ENCODE data around the gene TPRKB. TPM values are rescaled to one million over a fixed set of nuclear protein-coding genes. Genes with fewer than 3 reads are reported as not detected.
"Not testable (repeated sequence)": the region's sequence is repeated elsewhere in the genome, so short reads cannot be mapped to it uniquely, and the experiment has no call there.

TPRKB gene
- polyA plus RNA-seq, 3 donors, result 64.8 to 68.1 (median 67.2) TPM

DNA sequence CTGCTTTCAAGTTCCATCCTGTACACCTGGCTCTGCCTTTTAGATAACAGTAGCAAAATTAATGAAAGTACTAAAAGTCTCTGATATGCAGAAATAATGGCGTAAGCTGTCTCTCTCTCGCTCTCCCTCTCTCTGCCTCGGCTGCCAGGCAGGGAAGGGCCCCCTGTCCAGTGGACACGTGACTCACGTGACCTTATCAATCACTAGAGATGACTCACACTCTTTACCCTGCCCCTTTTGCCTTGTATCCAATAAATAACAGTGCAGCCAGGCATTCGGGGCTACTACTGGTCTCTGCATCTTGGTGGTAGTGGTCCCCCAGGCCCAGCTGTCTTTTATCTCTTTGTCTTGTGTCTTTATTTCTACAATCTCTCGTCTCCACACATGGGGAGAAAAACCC, 17.2 kb upstream of the TPRKB start:
- DNase-seq, result not testable (repeated sequence)

- DNase-seq, result no peak
These were observed 12.2 kb upstream of the TPRKB start for GRCh38 chr2:73749314-73749713.

DNA sequence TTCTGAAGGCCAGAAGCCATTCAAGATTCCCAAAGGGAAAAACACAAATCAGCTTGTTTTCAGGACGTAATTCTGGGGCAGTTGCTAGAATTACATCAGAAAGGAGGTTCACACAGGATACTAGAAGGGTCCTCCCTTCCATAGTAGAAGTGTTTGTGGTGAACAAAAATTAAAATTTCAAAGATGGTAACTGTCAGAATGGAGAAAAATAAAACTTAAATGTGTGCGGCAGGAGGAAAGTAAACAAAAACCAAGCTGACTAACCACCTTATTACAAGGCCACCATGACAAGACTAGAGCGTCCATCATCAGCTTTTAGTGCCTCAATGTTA, 9.7 kb upstream of the TPRKB start:
- DNase-seq, result no peak

DNA sequence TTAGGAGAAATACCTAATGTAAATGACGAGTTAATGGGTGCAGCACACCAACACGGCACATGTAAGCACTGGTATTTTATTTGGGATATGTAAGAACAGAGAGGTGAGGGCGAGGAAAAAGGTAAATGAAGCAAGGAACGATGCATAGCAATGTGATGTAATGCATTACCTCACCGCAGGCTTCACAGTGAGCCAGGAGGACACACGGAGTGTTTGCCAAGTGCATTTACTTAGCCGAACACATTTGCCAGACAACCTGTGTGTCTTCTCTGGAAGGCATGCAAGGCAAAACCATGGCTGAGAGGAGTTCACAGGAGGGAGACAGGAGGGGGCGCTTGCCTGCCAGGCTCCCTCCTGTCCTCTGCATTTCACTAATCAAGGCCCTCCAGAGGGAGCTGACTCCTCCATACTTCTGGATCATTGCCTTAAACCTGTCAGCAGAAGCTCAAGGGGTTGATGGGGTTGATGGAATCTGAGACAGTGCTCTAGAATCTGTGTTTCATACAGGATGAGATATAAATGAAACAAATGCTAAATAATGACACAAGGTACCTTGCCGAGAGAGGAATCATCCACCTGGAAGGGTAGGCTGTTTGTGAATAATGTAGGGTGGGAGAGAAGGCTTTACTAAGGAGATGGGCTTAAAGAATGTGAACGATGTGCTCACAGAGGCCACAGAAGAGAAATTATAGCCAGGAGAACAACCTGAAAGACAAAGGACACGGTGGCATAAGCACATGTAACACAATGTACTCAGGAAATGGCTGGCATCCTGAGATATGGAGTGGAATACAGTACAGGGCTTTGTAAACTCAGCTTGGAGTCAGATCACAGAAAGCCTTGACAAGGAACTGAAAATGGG, 9.1 kb upstream of the TPRKB start:
- no peak for DNase-seq

- no peak for DNase-seq
These were observed 3.6 kb upstream of the TPRKB start for GRCh38 chr2:73740767-73741166.

DNA sequence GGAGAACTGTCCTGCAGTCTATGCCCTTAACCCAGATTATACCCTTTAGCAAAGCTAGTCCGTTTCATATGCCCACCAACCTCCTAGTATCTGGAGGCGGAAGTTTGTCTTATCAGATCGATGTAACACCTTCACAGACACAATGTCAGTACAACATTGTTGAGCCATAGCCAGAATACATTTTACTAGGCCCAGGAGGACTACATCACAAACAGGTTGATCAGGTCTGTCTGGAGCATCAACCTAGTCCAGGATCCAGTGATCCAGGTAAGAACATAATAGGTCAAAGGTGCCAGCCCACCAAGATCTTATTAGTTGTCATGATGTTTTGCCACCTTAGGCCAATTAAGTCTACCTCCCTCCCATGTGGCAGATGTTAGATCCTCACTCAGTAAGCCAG, 2.0 kb upstream of the TPRKB start:
- no peak for DNase-seq

- DNase-seq, result no peak
These were observed 767 bp downstream of the TPRKB start for GRCh38 chr2:73736378-73736777.

- DNase-seq, result no peak
These were observed 6.3 kb downstream of the TPRKB start for GRCh38 chr2:73730810-73731209.

DNA sequence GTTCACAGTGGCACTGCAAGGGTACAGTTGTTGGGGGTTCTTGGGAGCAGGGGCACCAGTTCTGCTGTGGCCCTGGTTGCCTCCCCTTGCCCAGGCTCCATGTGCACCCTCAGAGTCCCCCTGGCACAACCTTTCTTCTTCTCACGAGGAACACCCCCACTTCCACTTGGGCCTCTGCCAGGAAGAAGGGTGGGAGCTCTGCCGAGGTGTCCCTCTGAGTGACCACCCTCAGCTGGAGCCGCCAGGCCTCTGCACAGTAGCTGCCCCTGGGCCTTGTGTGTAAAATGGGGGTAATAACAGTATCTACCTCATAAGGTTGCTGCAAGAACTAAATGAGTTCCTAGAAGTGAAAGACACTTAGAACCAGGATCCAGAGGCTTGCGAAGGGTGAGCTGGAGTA, 8.4 kb downstream of the TPRKB start:
- no peak for DNase-seq

- no peak for DNase-seq
These were observed 9.1 kb downstream of the TPRKB start for GRCh38 chr2:73728043-73728442.

DNA sequence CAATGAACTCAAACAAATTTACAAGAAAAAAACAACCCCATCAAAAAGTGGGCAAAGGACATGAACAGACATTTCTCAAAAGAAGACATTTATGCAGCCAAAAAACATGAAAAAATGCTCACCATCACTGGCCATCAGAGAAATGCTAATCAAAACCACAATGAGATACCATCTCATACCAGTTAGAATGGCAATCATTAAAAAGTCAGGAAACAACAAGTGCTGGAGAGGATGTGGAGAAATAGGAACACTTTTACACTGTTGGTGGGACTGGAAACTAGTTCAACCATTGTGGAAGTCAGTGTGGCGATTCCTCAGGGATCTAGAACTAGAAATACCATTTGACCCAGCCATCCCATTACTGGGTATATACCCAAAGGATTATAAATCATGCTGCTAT, 10.5 kb downstream of the TPRKB start:
- not testable (repeated sequence) for DNase-seq

- no peak for DNase-seq
These were observed 18.1 kb downstream of the TPRKB start for GRCh38 chr2:73718851-73719621.

- DNase-seq, result no peak
These were observed 18.7 kb downstream of the TPRKB start for GRCh38 chr2:73718421-73718820.

DNA sequence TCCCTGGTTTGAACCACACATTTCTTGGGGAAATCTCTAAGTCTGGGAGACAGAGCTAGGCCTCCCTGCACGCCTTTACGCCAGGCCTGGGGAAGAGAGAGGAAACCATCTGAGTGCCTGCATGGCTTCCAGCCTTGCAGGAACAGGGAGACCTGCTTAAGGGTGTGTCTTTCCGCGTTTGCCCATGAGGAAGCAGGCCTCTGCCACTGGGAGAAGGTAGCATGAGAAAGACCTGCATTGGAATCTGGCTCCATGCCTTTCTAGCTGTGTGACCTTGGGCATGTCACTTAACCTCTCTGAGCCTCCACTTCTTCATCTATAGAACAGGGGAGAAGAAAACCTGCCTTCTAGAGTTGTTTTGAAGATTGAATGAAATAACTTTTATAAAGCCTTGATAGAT, 19.4 kb downstream of the TPRKB start:
- DNase-seq, result not testable (repeated sequence)

DNA sequence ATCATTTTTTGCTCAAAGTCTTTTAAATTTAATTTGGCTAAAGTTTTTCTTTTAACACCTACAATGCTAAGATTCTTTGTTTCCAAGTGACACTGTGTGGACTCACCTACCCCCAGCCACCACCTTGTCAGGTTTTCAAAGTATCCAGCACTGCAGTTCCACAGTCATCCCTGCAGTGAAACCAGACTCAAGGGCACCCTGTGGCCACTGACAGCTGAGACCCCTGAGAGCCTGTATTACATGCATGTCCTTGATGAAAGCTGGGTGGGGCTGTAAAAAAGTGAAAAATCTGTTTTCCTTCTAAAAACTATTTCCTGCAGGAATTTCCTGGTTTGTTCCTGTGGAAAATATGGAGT, 19.9 kb downstream of the TPRKB start:
- DNase-seq, result no peak

GRCh38 chr2:73716543-73717250, 20.4 kb downstream of the TPRKB start:
- peak; percentile 23 for DNase-seq

GRCh38 chr2:73714091-73714490, 23.1 kb downstream of the TPRKB start:
- no peak for DNase-seq

- DNase-seq, result no peak
These were observed 28.6 kb downstream of the TPRKB start for GRCh38 chr2:73708527-73708926.

GRCh38 chr2:73707636-73708035, 29.5 kb downstream of the TPRKB start:
- DNase-seq, result no peak

DNA sequence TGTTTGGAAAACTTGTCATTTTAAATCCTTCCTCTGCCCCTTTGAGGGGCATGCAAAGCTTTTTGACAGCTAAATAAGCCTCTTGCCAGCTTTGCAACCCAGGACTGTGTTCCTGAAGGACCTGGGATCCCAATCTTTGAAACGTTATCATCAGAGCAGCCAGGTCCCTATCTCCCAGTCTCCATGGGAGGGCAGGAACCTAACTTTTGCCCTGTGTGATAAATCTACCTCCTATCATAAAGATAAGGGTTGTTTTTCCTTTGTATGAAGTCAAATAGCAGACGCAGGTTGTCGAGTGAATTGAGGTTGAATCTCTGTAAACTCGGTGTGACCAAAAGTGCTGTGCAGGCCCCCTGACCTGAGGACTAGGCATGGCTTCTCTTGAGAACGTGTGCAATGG, 30.1 kb downstream of the TPRKB start:
- no peak for DNase-seq

DNA sequence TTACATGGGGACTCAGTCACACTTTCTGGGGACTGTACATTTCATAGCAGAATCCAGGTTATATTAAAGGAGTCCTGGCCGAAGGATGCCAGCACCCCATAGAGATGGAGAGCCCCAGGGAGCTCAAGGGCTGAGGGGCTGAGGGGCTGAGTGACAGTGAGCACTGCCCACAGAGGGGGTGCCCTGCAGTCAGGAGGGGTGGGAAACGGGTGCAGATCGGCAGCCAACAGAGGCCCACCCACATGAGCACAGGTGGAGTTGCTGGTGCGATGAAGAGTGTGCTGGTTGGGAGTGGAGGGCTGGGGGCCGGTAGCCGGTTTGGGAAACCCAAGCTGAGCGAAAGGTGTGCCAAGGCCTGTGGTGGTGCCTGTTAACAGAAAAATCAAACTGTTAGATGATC, 32.1 kb downstream of the TPRKB start:
- DNase-seq, result no peak

GRCh38 chr2:73704285-73704684, 32.9 kb downstream of the TPRKB start:
- DNase-seq, result no peak

- no peak for DNase-seq
These were observed 33.5 kb downstream of the TPRKB start for GRCh38 chr2:73703675-73704074.

Data from renal pelvis (tissue), 4 donors.